GM23338 (cell line): ENCODE measurements around the gene TESK2.
A peak's percentile ranks its signal among the peaks of the same experiment; 100 is the strongest.

ENCODE experiments used
- CREB1 ChIP-seq: fragments of 250-450 bp; sonication (Bioruptor Pico); IDR thresholded peaks from 2 replicates; pipeline ENCODE4 v1.5.0; 2020; ENCODE audit warnings: low read depth, mild to moderate bottlenecking, moderate library complexity
- CTCF ChIP-seq, 2 experiments: fragments of 200-600 bp in 1 of 2; sonication (generic) in 1 of 2; conservative IDR thresholded peaks; 2 replicates each; pipeline versions ENCODE4 v1.5.1 to v1.6.1; 2016 to 2017; ENCODE audit warnings: antibody characterized with exemption in 2 of 2, low read depth in 2 of 2, mild to moderate bottlenecking in 2 of 2, moderate library complexity in 1 of 2
- EZH2phosphoT487 ChIP-seq: fragments of 200-600 bp; sonication (generic); IDR thresholded peaks from one replicate; pipeline ENCODE4 v1.8.1; 2018; ENCODE audit warnings: antibody characterized with exemption; ENCODE audit not compliant: unreplicated experiment
- NANOG ChIP-seq: IDR thresholded peaks from 2 replicates; pipeline ENCODE4 v1.6.1; 2016; ENCODE audit warnings: antibody characterized with exemption, borderline replicate concordance
- POLR2AphosphoS5 ChIP-seq: IDR thresholded peaks from 2 replicates; pipeline ENCODE4 v1.6.1; 2016; ENCODE audit warnings: antibody characterized with exemption, low read depth
- REST ChIP-seq: IDR thresholded peaks from one replicate; pipeline ENCODE4 v1.6.1; 2018; ENCODE audit warnings: antibody characterized with exemption; ENCODE audit not compliant: unreplicated experiment

- TF ChIP-seq CTCF (conservative IDR thresholded peaks at IDR 0.05; ENCODE audit: low read depth in 2 of 2) (peak; percentile 13 to 29; a peak in 2 of 4 replicates), CREB1 (CRISPR knock-in tag) (no peak), EZH2phosphoT487 (no peak), POLR2AphosphoS5 (no peak), NANOG (no peak), REST (no peak)
These were observed 168.4 kb downstream of the TESK2 start for GRCh38 chr1:45322486-45323040.
